H9 (cell line): ENCODE data around the gene OLFM4. TPM values are rescaled to one million over a fixed set of nuclear protein-coding genes. Genes with fewer than 3 reads are reported as not detected.

Experiments used
- DNase-seq: peaks from one replicate; pipeline ENCODE4 v3.0.0-alpha.2; 2017
- H2AFZ ChIP-seq: one replicate; pipeline ENCODE4 v1.6.1; 2013; ENCODE audit warnings: mild to moderate bottlenecking, low read length, control low read depth, moderate library complexity
- H2AK5ac ChIP-seq: 2 replicates; pipeline ENCODE4 v1.6.1; 2013; ENCODE audit warnings: low read length, control low read depth, mixed read lengths; ENCODE audit not compliant: insufficient read length
- H2BK120ac ChIP-seq: one replicate; pipeline ENCODE4 v1.6.1; 2013; ENCODE audit warnings: low read depth, mild to moderate bottlenecking, low read length, control low read depth, inconsistent platforms; ENCODE audit not compliant: poor library complexity, severe bottlenecking
- H2BK12ac ChIP-seq: 2 replicates; pipeline ENCODE4 v1.6.1; 2013; ENCODE audit warnings: low read length, control low read depth, mixed read lengths, low read depth; ENCODE audit not compliant: insufficient read length
- H2BK15ac ChIP-seq: 2 replicates; pipeline ENCODE4 v1.6.1; 2013; ENCODE audit warnings: low read depth, low read length, control low read depth
- H2BK20ac ChIP-seq: one replicate; pipeline ENCODE4 v1.6.1; 2013; ENCODE audit warnings: low read depth, mild to moderate bottlenecking, low read length, control low read depth, inconsistent platforms; ENCODE audit not compliant: poor library complexity, severe bottlenecking
- H2BK5ac ChIP-seq: 2 replicates; pipeline ENCODE4 v1.6.1; 2013; ENCODE audit warnings: low read length, control low read depth, mixed read lengths; ENCODE audit not compliant: insufficient read length
- H3K14ac ChIP-seq: 2 replicates; pipeline ENCODE4 v1.6.1; 2013; ENCODE audit warnings: low read length, control low read depth; ENCODE audit not compliant: insufficient read depth
- H3K18ac ChIP-seq: 2 replicates; pipeline ENCODE4 v1.6.1; 2013; ENCODE audit warnings: low read depth, mild to moderate bottlenecking, mixed read lengths, low read length, control low read depth; ENCODE audit not compliant: insufficient read length
- H3K23ac ChIP-seq: 2 replicates; pipeline ENCODE4 v1.6.1; 2013; ENCODE audit warnings: low read length, control low read depth, mixed read lengths, low read depth; ENCODE audit not compliant: insufficient read length
- H3K23me2 ChIP-seq: 2 replicates; pipeline ENCODE4 v1.6.1; 2013; ENCODE audit warnings: low read depth, mild to moderate bottlenecking, mixed read lengths, low read length, control low read depth; ENCODE audit not compliant: insufficient read length, poor library complexity, severe bottlenecking
- H3K27ac ChIP-seq: 2 replicates; pipeline ENCODE4 v1.5.1; 2013; ENCODE audit warnings: low read length, control low read depth, mixed read lengths, low read depth; ENCODE audit not compliant: insufficient read length
- H3K27me3 ChIP-seq: 2 replicates; pipeline ENCODE4 v1.6.1; 2013; ENCODE audit warnings: low read length, control low read depth, inconsistent platforms; ENCODE audit not compliant: insufficient read depth
- H3K4ac ChIP-seq: 2 replicates; pipeline ENCODE4 v1.6.1; 2013; ENCODE audit warnings: low read depth, mild to moderate bottlenecking, control low read depth, inconsistent platforms, low read length, moderate library complexity
- H3K4me1 ChIP-seq: 2 replicates; pipeline ENCODE4 v1.6.1; 2013; ENCODE audit warnings: low read length, control low read depth, inconsistent platforms; ENCODE audit not compliant: insufficient read depth
- H3K4me2 ChIP-seq: 2 replicates; pipeline ENCODE4 v1.6.1; 2013; ENCODE audit warnings: low read length, control low read depth, mixed read lengths; ENCODE audit not compliant: insufficient read length, insufficient read depth
- H3K56ac ChIP-seq: 2 replicates; pipeline ENCODE4 v1.6.1; 2013; ENCODE audit warnings: low read depth, mild to moderate bottlenecking, mixed read lengths, low read length, control low read depth; ENCODE audit not compliant: insufficient read length
- H3K79me1 ChIP-seq: 2 replicates; pipeline ENCODE4 v1.6.1; 2013; ENCODE audit warnings: low read depth, mild to moderate bottlenecking, moderate library complexity, low read length, control low read depth, inconsistent platforms; ENCODE audit not compliant: insufficient read depth, poor library complexity, severe bottlenecking
- H3K79me2 ChIP-seq: 2 replicates; pipeline ENCODE4 v1.6.1; 2013; ENCODE audit warnings: low read length, control low read depth, inconsistent platforms; ENCODE audit not compliant: insufficient read depth
- H3K9ac ChIP-seq: 2 replicates; pipeline ENCODE4 v1.6.1; 2013; ENCODE audit warnings: low read length, control low read depth, mixed read lengths; ENCODE audit not compliant: insufficient read length; ENCODE audit errors: extremely low read depth
- H3K9me3 ChIP-seq: one replicate; pipeline ENCODE4 v1.6.1; 2013; ENCODE audit warnings: low read depth, low read length, inconsistent platforms; ENCODE audit not compliant: control insufficient read depth
- H3T11ph ChIP-seq: one replicate; pipeline ENCODE4 v1.6.1; 2013; ENCODE audit warnings: mild to moderate bottlenecking, low read length, control low read depth, inconsistent platforms
- H4K20me1 ChIP-seq: one replicate; pipeline ENCODE4 v1.6.1; 2013; ENCODE audit not compliant: control insufficient read depth, insufficient read length, insufficient read depth
- H4K5ac ChIP-seq: 2 replicates; pipeline ENCODE4 v1.6.1; 2013; ENCODE audit warnings: low read depth, mild to moderate bottlenecking, mixed read lengths, low read length, control low read depth; ENCODE audit not compliant: insufficient read length
- H4K8ac ChIP-seq: replicated peaks from 2 replicates; pipeline ENCODE4 v1.6.1; 2013; ENCODE audit warnings: low read length, control low read depth, mixed read lengths, low read depth; ENCODE audit not compliant: insufficient read length
- H4K91ac ChIP-seq: 2 replicates; pipeline ENCODE4 v1.6.1; 2013; ENCODE audit warnings: low read depth, mild to moderate bottlenecking, moderate library complexity, mixed read lengths, low read length, control low read depth; ENCODE audit not compliant: insufficient read length
- H3K27ac Mint-ChIP-seq, 3 experiments: 2 replicates in 2 of 3; 3 replicates in 1 of 3; pipeline ENCODE4 v1.8.0; 2020 to 2021; ENCODE audit warnings: mixed read lengths in 3 of 3, mild to moderate bottlenecking in 1 of 3, moderate library complexity in 1 of 3
- H3K27me3 Mint-ChIP-seq: 2 replicates; pipeline ENCODE4 v1.8.0; 2021; ENCODE audit warnings: low read depth, mild to moderate bottlenecking, moderate library complexity, mixed read lengths
- H3K36me3 Mint-ChIP-seq, 3 experiments: 2 replicates in 2 of 3; 3 replicates in 1 of 3; pipeline ENCODE4 v1.8.0; 2020 to 2021; ENCODE audit warnings: low read depth in 3 of 3, mixed read lengths in 3 of 3; ENCODE audit not compliant: insufficient read depth in 1 of 3
- H3K4me1 Mint-ChIP-seq, 2 experiments: 2 replicates each; pipeline ENCODE4 v1.8.0; 2020; ENCODE audit warnings: mixed read lengths in 2 of 2
- H3K4me3 Mint-ChIP-seq, 2 experiments: 2 replicates in 1 of 2; 3 replicates in 1 of 2; pipeline ENCODE4 v1.8.0; 2020 to 2021; ENCODE audit warnings: mild to moderate bottlenecking in 2 of 2, mixed read lengths in 2 of 2, moderate library complexity in 1 of 2
- H3K9me3 Mint-ChIP-seq, 2 experiments: 2 replicates in 1 of 2; 3 replicates in 1 of 2; pipeline ENCODE4 v1.8.0; 2020; ENCODE audit warnings: mild to moderate bottlenecking in 2 of 2, mixed read lengths in 2 of 2, moderate library complexity in 1 of 2
- CTCF ChIP-seq: fragments of 200-600 bp; sonication (generic); conservative IDR thresholded peaks from 3 replicates; pipeline ENCODE4 v1.8.0; 2021; ENCODE audit warnings: antibody characterized with exemption, mild to moderate bottlenecking
- WGBS: extraction: QIAGEN DNeasy Blood & Tissue Kit; methylation state at CpG from one replicate; pipeline ENCODE4 v1.1.7; 2013; ENCODE audit warnings: missing lambda C conversion rate, low lambda C conversion rate, mixed read lengths; ENCODE audit not compliant: insufficient read length; ENCODE audit errors: extremely low coverage; 5-methylcytosine and 5-hydroxymethylcytosine counted together
- total RNA-seq: library from RNA; stranded (reverse); gene quantifications from 2 replicates; pipeline ENCODE4 v1.2.1, GENCODE V29; 2021

Gene OLFM4
- total RNA-seq, 1 experiment from 2014 or later, result not detected

GRCh38 chr13:52984881-52985363 lies 43.7 kb upstream of the OLFM4 start:
- no peak overlapping the region for H4K91ac ChIP-seq
- no peak overlapping the region for H2BK120ac ChIP-seq
- no peak overlapping the region for H3K9ac ChIP-seq
- no peak overlapping the region for H2BK20ac ChIP-seq
- H3K27me3 ChIP-seq, result no peaks in the 10 kb centered on the region
- Mint-ChIP-seq H3K27ac (no peak overlapping the region), H3K4me1 (peaks cover 4 to 9% of the 10 kb centered on the region in 2 experiments; a peak in 3 of 4 replicates), H3K4me3 (no peak overlapping the region), H3K27me3 (no peaks in the 10 kb centered on the region; the same call in 1 of the 2 replicates), H3K36me3 (no peaks in the 10 kb centered on the region), H3K9me3 (no peaks in the 10 kb centered on the region)
- H4K5ac ChIP-seq, result no peak overlapping the region
- no peak for DNase-seq
- H3K9me3 ChIP-seq, result no peaks in the 10 kb centered on the region
- H2BK5ac ChIP-seq, result no peak overlapping the region
- no peaks in the 10 kb centered on the region for H3K4me1 ChIP-seq
- no peak overlapping the region for H3K27ac ChIP-seq
- H2AFZ ChIP-seq, result no peak overlapping the region
- no peak overlapping the region for H2BK15ac ChIP-seq
- no CpG with 5 or more reads among the region's 5 CpGs for WGBS
- no peak overlapping the region for H2BK12ac ChIP-seq
- TF ChIP-seq CTCF, result no peak
- no peak overlapping the region for H2AK5ac ChIP-seq
- no peaks in the 10 kb centered on the region for H3K23me2 ChIP-seq
- H3T11ph ChIP-seq, result no peak overlapping the region
- no peak overlapping the region for H3K18ac ChIP-seq
- no peak overlapping the region for H3K4ac ChIP-seq
- H4K20me1 ChIP-seq, result no peaks in the 10 kb centered on the region
- no peak overlapping the region for H3K4me2 ChIP-seq
- H3K56ac ChIP-seq, result no peak overlapping the region
- H3K79me2 ChIP-seq, result no peaks in the 10 kb centered on the region
- no peaks in the 10 kb centered on the region for H3K79me1 ChIP-seq
- H3K23ac ChIP-seq, result no peak overlapping the region
- no peak overlapping the region for H3K14ac ChIP-seq
- H4K8ac ChIP-seq, result no peak overlapping the region
